ENCODE results near the gene RHOB.

RHOB gene

GRCh38 chr2:20440001-20440560 lies 6.8 kb upstream of the RHOB start:
- POLR2A ChIA-PET (ENCODE audit: low non-redundant PET): interaction anchor here (0.7 kb wide), 1 partner anchor 192 kb away, joined by 5 read pairs; no protein-coding TSS in a partner anchor
- DNase-seq (ENCODE audit: low spot score): no peak
- no peak for TF ChIP-seq CTCF (conservative IDR thresholded peaks at IDR 0.05; ENCODE audit: low read depth)
- CTCF ChIA-PET: interaction anchor here (0.6 to 2.1 kb wide), 5 partner anchors 29 to 211 kb away, joined by 3 to 15 read pairs (median 6); partner anchors contain the start of gene HS1BP3
- no peak overlapping the region for H3K27ac ChIP-seq

- ChIA-PET CTCF (interaction anchor here (0.5 to 2.7 kb wide), 5 partner anchors 145 to 328 kb away, joined by 3 to 22 read pairs (median 5); no protein-coding TSS in a partner anchor), POLR2A (ENCODE audit: low non-redundant PET) (no interaction called here)
- DNase-seq (ENCODE audit: low spot score): peak; percentile 47
- H3K27ac ChIP-seq: no peak overlapping the region; the same call in 1 of the 2 replicates
- TF ChIP-seq CTCF (conservative IDR thresholded peaks at IDR 0.05; ENCODE audit: low read depth): peak; percentile 57
These were observed 3.5 kb upstream of the RHOB start for GRCh38 chr2:20443276-20443920.

GRCh38 chr2:20444101-20444992 lies 2.5 kb upstream of the RHOB start:
- POLR2A ChIA-PET (ENCODE audit: low non-redundant PET): no interaction called here
- CTCF ChIA-PET: interaction anchor here (0.5 to 2.7 kb wide), 11 partner anchors 17 to 1368 kb away, joined by 3 to 22 read pairs (median 5); no protein-coding TSS in a partner anchor
- TF ChIP-seq CTCF (conservative IDR thresholded peaks at IDR 0.05; ENCODE audit: low read depth): no peak
- no peak for DNase-seq (ENCODE audit: low spot score)
- no peak overlapping the region for H3K27ac ChIP-seq

- no peak for DNase-seq (ENCODE audit: low spot score)
- POLR2A ChIA-PET (ENCODE audit: low non-redundant PET): no interaction called here
- H3K27ac ChIP-seq: no peak overlapping the region
- CTCF ChIA-PET: interaction anchor here (0.6 to 2.7 kb wide), 4 partner anchors 34 to 216 kb away, joined by 3 to 22 read pairs (median 8); no protein-coding TSS in a partner anchor
- TF ChIP-seq CTCF (conservative IDR thresholded peaks at IDR 0.05; ENCODE audit: low read depth): no peak
These were observed 1.6 kb upstream of the RHOB start for GRCh38 chr2:20444993-20445910.

- H3K27ac ChIP-seq: peak overlapping the region; percentile 81
- no peak for TF ChIP-seq CTCF (conservative IDR thresholded peaks at IDR 0.05; ENCODE audit: low read depth)
- ChIA-PET CTCF (interaction anchor here (0.6 to 4.6 kb wide), 8 partner anchors 22 to 196 kb away, joined by 3 to 39 read pairs (median 4); no protein-coding TSS in a partner anchor), POLR2A (ENCODE audit: low non-redundant PET) (interaction anchor here (1.0 to 2.5 kb wide), 11 partner anchors 63 to 202 kb away, joined by 3 to 14 read pairs (median 5); no protein-coding TSS in a partner anchor)
- DNase-seq (ENCODE audit: low spot score): no peak
These were observed 488 bp upstream of the RHOB start for GRCh38 chr2:20446255-20446916.
